H9 (cell line): ENCODE results near the gene E2F1. TPM values are rescaled to one million over a fixed set of nuclear protein-coding genes. Genes with fewer than 3 reads are reported as not detected.

Experiments
- DNase-seq: peaks from one replicate; pipeline ENCODE4 v3.0.0-alpha.2; 2017
- H2AFZ ChIP-seq: one replicate; pipeline ENCODE4 v1.6.1; 2013; ENCODE audit warnings: mild to moderate bottlenecking, low read length, control low read depth, moderate library complexity
- H2AK5ac ChIP-seq: 2 replicates; pipeline ENCODE4 v1.6.1; 2013; ENCODE audit warnings: low read length, control low read depth, mixed read lengths; ENCODE audit not compliant: insufficient read length
- H2BK120ac ChIP-seq: one replicate; pipeline ENCODE4 v1.6.1; 2013; ENCODE audit warnings: low read depth, mild to moderate bottlenecking, low read length, control low read depth, inconsistent platforms; ENCODE audit not compliant: poor library complexity, severe bottlenecking
- H2BK12ac ChIP-seq: 2 replicates; pipeline ENCODE4 v1.6.1; 2013; ENCODE audit warnings: low read length, control low read depth, mixed read lengths, low read depth; ENCODE audit not compliant: insufficient read length
- H2BK15ac ChIP-seq: 2 replicates; pipeline ENCODE4 v1.6.1; 2013; ENCODE audit warnings: low read depth, low read length, control low read depth
- H2BK20ac ChIP-seq: one replicate; pipeline ENCODE4 v1.6.1; 2013; ENCODE audit warnings: low read depth, mild to moderate bottlenecking, low read length, control low read depth, inconsistent platforms; ENCODE audit not compliant: poor library complexity, severe bottlenecking
- H2BK5ac ChIP-seq: 2 replicates; pipeline ENCODE4 v1.6.1; 2013; ENCODE audit warnings: low read length, control low read depth, mixed read lengths; ENCODE audit not compliant: insufficient read length
- H3K14ac ChIP-seq: 2 replicates; pipeline ENCODE4 v1.6.1; 2013; ENCODE audit warnings: low read length, control low read depth; ENCODE audit not compliant: insufficient read depth
- H3K18ac ChIP-seq: 2 replicates; pipeline ENCODE4 v1.6.1; 2013; ENCODE audit warnings: low read depth, mild to moderate bottlenecking, mixed read lengths, low read length, control low read depth; ENCODE audit not compliant: insufficient read length
- H3K23ac ChIP-seq: 2 replicates; pipeline ENCODE4 v1.6.1; 2013; ENCODE audit warnings: low read length, control low read depth, mixed read lengths, low read depth; ENCODE audit not compliant: insufficient read length
- H3K23me2 ChIP-seq: 2 replicates; pipeline ENCODE4 v1.6.1; 2013; ENCODE audit warnings: low read depth, mild to moderate bottlenecking, mixed read lengths, low read length, control low read depth; ENCODE audit not compliant: insufficient read length, poor library complexity, severe bottlenecking
- H3K27ac ChIP-seq: 2 replicates; pipeline ENCODE4 v1.5.1; 2013; ENCODE audit warnings: low read length, control low read depth, mixed read lengths, low read depth; ENCODE audit not compliant: insufficient read length
- H3K27me3 ChIP-seq: 2 replicates; pipeline ENCODE4 v1.6.1; 2013; ENCODE audit warnings: low read length, control low read depth, inconsistent platforms; ENCODE audit not compliant: insufficient read depth
- H3K4ac ChIP-seq: 2 replicates; pipeline ENCODE4 v1.6.1; 2013; ENCODE audit warnings: low read depth, mild to moderate bottlenecking, control low read depth, inconsistent platforms, low read length, moderate library complexity
- H3K4me1 ChIP-seq: 2 replicates; pipeline ENCODE4 v1.6.1; 2013; ENCODE audit warnings: low read length, control low read depth, inconsistent platforms; ENCODE audit not compliant: insufficient read depth
- H3K4me2 ChIP-seq: 2 replicates; pipeline ENCODE4 v1.6.1; 2013; ENCODE audit warnings: low read length, control low read depth, mixed read lengths; ENCODE audit not compliant: insufficient read length, insufficient read depth
- H3K56ac ChIP-seq: 2 replicates; pipeline ENCODE4 v1.6.1; 2013; ENCODE audit warnings: low read depth, mild to moderate bottlenecking, mixed read lengths, low read length, control low read depth; ENCODE audit not compliant: insufficient read length
- H3K79me1 ChIP-seq: 2 replicates; pipeline ENCODE4 v1.6.1; 2013; ENCODE audit warnings: low read depth, mild to moderate bottlenecking, moderate library complexity, low read length, control low read depth, inconsistent platforms; ENCODE audit not compliant: insufficient read depth, poor library complexity, severe bottlenecking
- H3K79me2 ChIP-seq: 2 replicates; pipeline ENCODE4 v1.6.1; 2013; ENCODE audit warnings: low read length, control low read depth, inconsistent platforms; ENCODE audit not compliant: insufficient read depth
- H3K9ac ChIP-seq: 2 replicates; pipeline ENCODE4 v1.6.1; 2013; ENCODE audit warnings: low read length, control low read depth, mixed read lengths; ENCODE audit not compliant: insufficient read length; ENCODE audit errors: extremely low read depth
- H3K9me3 ChIP-seq: one replicate; pipeline ENCODE4 v1.6.1; 2013; ENCODE audit warnings: low read depth, low read length, inconsistent platforms; ENCODE audit not compliant: control insufficient read depth
- H3T11ph ChIP-seq: one replicate; pipeline ENCODE4 v1.6.1; 2013; ENCODE audit warnings: mild to moderate bottlenecking, low read length, control low read depth, inconsistent platforms
- H4K20me1 ChIP-seq: one replicate; pipeline ENCODE4 v1.6.1; 2013; ENCODE audit not compliant: control insufficient read depth, insufficient read length, insufficient read depth
- H4K5ac ChIP-seq: 2 replicates; pipeline ENCODE4 v1.6.1; 2013; ENCODE audit warnings: low read depth, mild to moderate bottlenecking, mixed read lengths, low read length, control low read depth; ENCODE audit not compliant: insufficient read length
- H4K8ac ChIP-seq: replicated peaks from 2 replicates; pipeline ENCODE4 v1.6.1; 2013; ENCODE audit warnings: low read length, control low read depth, mixed read lengths, low read depth; ENCODE audit not compliant: insufficient read length
- H4K91ac ChIP-seq: 2 replicates; pipeline ENCODE4 v1.6.1; 2013; ENCODE audit warnings: low read depth, mild to moderate bottlenecking, moderate library complexity, mixed read lengths, low read length, control low read depth; ENCODE audit not compliant: insufficient read length
- H3K27ac Mint-ChIP-seq, 3 experiments: 2 replicates in 2 of 3; 3 replicates in 1 of 3; pipeline ENCODE4 v1.8.0; 2020 to 2021; ENCODE audit warnings: mixed read lengths in 3 of 3, mild to moderate bottlenecking in 1 of 3, moderate library complexity in 1 of 3
- H3K27me3 Mint-ChIP-seq: 2 replicates; pipeline ENCODE4 v1.8.0; 2021; ENCODE audit warnings: low read depth, mild to moderate bottlenecking, moderate library complexity, mixed read lengths
- H3K36me3 Mint-ChIP-seq, 3 experiments: 2 replicates in 2 of 3; 3 replicates in 1 of 3; pipeline ENCODE4 v1.8.0; 2020 to 2021; ENCODE audit warnings: low read depth in 3 of 3, mixed read lengths in 3 of 3; ENCODE audit not compliant: insufficient read depth in 1 of 3
- H3K4me1 Mint-ChIP-seq, 2 experiments: 2 replicates each; pipeline ENCODE4 v1.8.0; 2020; ENCODE audit warnings: mixed read lengths in 2 of 2
- H3K4me3 Mint-ChIP-seq, 2 experiments: 2 replicates in 1 of 2; 3 replicates in 1 of 2; pipeline ENCODE4 v1.8.0; 2020 to 2021; ENCODE audit warnings: mild to moderate bottlenecking in 2 of 2, mixed read lengths in 2 of 2, moderate library complexity in 1 of 2
- H3K9me3 Mint-ChIP-seq, 2 experiments: 2 replicates in 1 of 2; 3 replicates in 1 of 2; pipeline ENCODE4 v1.8.0; 2020; ENCODE audit warnings: mild to moderate bottlenecking in 2 of 2, mixed read lengths in 2 of 2, moderate library complexity in 1 of 2
- CTCF ChIP-seq: fragments of 200-600 bp; sonication (generic); conservative IDR thresholded peaks from 3 replicates; pipeline ENCODE4 v1.8.0; 2021; ENCODE audit warnings: antibody characterized with exemption, mild to moderate bottlenecking
- WGBS: extraction: QIAGEN DNeasy Blood & Tissue Kit; methylation state at CpG from one replicate; pipeline ENCODE4 v1.1.7; 2013; ENCODE audit warnings: missing lambda C conversion rate, low lambda C conversion rate, mixed read lengths; ENCODE audit not compliant: insufficient read length; ENCODE audit errors: extremely low coverage; 5-methylcytosine and 5-hydroxymethylcytosine counted together
- total RNA-seq: library from RNA; stranded (reverse); gene quantifications from 2 replicates; pipeline ENCODE4 v1.2.1, GENCODE V29; 2021

E2F1 gene
- total RNA-seq, 1 experiment from 2014 or later = 58.7 TPM

- H3K9ac ChIP-seq = no peak overlapping the region
- Mint-ChIP-seq H3K27ac (peak overlapping the region in 1 of 3 experiments; percentile 57; a peak in 1 of 7 replicates), H3K36me3 (peaks cover 27 to 63% (median 41%) of the 10 kb centered on the region in 3 experiments; a peak in 6 of 7 replicates), H3K27me3 (no peaks in the 10 kb centered on the region), H3K4me3 (no peak overlapping the region), H3K4me1 (peaks cover 24% of the 10 kb centered on the region in 2 experiments), H3K9me3 (no peaks in the 10 kb centered on the region)
- no peak overlapping the region for H3K27ac ChIP-seq
- no peaks in the 10 kb centered on the region for H3K4me1 ChIP-seq
- H4K20me1 ChIP-seq = no peaks in the 10 kb centered on the region
- no peak overlapping the region for H3K14ac ChIP-seq
- no peak overlapping the region for H3K4ac ChIP-seq
- no peaks in the 10 kb centered on the region for H3K9me3 ChIP-seq
- no peak overlapping the region for H4K91ac ChIP-seq
- no peak for DNase-seq
- H3T11ph ChIP-seq = no peak overlapping the region
- no peak overlapping the region for H3K56ac ChIP-seq
- no peak overlapping the region for H3K4me2 ChIP-seq
- H2AFZ ChIP-seq = no peak overlapping the region
- no peak overlapping the region for H2BK120ac ChIP-seq
- no CpG with 5 or more reads among the region's 2 CpGs for WGBS
- no peak overlapping the region for H2BK20ac ChIP-seq
- H3K18ac ChIP-seq = no peak overlapping the region
- peaks cover 10% of the 10 kb centered on the region for H3K23me2 ChIP-seq
- no peak overlapping the region for H4K5ac ChIP-seq
- no peak overlapping the region for H4K8ac ChIP-seq
- H3K23ac ChIP-seq = no peak overlapping the region
- peaks cover 7% of the 10 kb centered on the region; the same call in 1 of the 2 replicates for H3K79me2 ChIP-seq
- no peak overlapping the region for H2BK5ac ChIP-seq
- H3K27me3 ChIP-seq = no peaks in the 10 kb centered on the region
- H2BK12ac ChIP-seq = no peak overlapping the region
- H3K79me1 ChIP-seq = no peaks in the 10 kb centered on the region
- no peak overlapping the region for H2BK15ac ChIP-seq
- TF ChIP-seq CTCF = no peak
- H2AK5ac ChIP-seq = no peak overlapping the region
Observed at GRCh38 chr20:33680686-33681085, 5.5 kb downstream of the E2F1 start.
